HS-27A (cell line): ENCODE results near the gene MTG1.
"Not testable (repeated sequence)": the region's sequence is repeated elsewhere in the genome, so short reads cannot be mapped to it uniquely, and the experiment has no call there.

Experiments used
- DNase-seq: peaks from one replicate; pipeline ENCODE4 v3.0.0-alpha.2; 2012; ENCODE audit warnings: low read depth, missing footprints

Gene MTG1

GRCh38 chr10:133378251-133379096 is 15.5 kb upstream of the MTG1 start:
- DNase-seq = no peak

DNA sequence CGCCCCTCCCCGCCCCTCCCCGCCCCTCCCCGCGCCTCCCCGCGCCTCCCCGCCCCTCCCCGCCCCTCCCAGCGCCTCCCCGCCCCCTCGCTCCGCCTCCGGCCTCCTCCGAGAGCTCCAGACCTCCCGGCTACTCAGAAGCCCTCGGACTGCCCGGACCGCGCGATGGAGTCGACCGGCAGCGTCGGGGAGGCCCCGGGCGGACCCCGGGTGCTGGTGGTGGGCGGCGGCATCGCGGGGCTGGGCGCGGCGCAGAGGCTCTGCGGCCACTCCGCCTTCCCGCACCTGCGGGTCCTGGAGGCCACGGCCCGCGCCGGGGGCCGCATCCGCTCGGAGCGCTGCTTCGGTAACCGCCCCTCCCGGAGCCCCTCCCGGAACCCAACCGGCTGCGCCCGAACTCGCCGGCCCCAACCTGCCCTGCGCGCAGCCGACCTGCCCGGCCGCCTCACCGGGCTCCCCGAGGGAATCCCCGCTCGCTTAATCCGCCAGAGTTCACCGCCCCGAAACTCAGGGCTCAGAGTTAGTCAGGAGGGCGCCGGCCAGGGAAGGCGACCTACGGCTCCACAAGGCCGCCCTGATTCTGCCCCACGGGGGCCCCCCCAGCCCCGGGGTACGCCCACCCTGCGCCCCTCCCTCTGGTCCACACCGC is 14.7 kb upstream of the MTG1 start, which contains the start of gene PAOX:
TSS of gene PAOX (plus strand) at position 111 of the 649 bp plus-strand sequence. CDS start at position 166, 55 bp downstream.
- DNase-seq = no peak

GRCh38 chr10:133379801-133380666 is 13.9 kb upstream of the MTG1 start:
- no peak for DNase-seq

GRCh38 chr10:133381036-133381435 is 12.9 kb upstream of the MTG1 start:
- no peak for DNase-seq

- DNase-seq = no peak
Measured at GRCh38 chr10:133383551-133383950, 10.4 kb upstream of the MTG1 start.

DNA sequence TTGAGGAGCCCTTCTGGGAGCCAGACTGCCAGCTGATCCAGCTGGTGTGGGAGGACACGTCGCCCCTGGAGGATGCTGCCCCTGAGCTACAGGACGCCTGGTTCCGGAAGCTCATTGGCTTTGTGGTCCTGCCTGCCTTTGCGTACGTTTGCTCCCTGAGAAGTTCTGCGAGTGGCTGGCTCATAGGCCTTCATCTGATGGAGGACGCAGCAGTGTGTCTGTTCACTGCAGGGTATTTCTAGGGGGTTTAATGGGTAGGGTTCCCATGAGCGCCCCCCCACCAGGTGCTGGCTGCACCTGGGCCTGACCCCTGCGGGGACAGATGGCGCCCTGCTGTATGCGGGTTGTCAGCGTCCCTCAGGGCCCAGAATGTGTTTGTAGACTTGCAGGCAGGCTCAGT is 9.9 kb upstream of the MTG1 start:
- DNase-seq = no peak

DNA sequence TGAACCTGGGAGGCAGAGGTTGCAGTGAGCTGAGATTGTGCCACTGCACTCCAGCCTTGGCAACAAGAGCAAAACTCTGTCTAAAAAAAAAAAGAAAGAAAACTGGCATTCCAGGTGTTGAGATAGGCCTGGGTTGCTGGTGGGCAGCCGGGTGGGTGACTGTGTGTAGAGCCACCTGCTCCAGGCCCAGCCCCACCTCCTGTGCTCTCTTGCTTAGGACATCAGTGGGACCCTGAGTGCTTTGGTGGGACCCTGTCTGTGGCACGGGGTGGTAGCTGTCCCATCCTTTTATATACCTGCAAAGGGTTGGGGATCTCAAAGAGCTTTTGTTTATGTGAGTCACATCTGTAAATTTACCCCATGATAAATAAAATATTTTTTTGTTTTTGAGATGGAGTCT is 8.7 kb upstream of the MTG1 start:
- no peak for DNase-seq

- DNase-seq = not testable (repeated sequence)
Measured at GRCh38 chr10:133386951-133387350, 7.0 kb upstream of the MTG1 start.

- no peak for DNase-seq
Measured at GRCh38 chr10:133388236-133388972, 5.6 kb upstream of the MTG1 start.

DNA sequence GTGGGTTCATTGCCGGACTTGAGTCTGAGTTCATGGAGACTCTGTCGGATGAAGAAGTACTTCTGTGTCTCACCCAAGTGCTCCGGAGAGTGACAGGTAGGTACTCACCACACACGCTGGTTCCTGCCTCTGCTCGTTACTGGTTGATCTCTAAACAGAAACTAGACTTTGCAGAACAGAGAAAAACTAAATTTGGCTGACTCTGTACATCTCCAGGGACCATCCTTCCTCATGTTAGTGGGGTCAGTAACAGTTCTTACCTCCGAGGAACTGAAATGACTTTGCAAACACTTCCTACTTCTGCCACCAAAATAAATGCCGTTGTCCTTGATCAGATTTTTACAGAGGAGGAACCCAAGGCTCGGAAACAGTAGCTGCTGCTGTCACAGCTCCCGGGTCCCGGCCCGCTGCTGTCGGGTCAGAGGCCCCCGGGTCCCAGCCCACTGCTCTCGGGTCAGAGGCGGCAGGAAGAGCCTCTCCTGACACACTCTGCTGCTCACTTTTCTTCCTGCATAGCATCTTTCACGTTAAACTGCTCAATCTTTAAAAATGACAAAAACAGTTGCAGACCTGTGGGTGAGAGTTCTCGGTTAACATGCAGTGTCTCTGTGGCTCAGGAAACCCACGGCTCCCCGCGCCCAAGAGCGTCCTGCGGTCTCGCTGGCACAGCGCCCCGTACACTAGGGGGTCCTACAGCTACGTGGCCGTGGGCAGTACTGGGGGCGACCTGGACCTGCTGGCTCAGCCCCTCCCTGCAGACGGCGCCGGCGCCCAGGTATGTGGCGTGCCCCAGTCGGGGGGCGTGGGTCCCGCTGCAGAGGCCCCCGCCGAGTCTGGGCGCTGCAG is 4.8 kb upstream of the MTG1 start:
- no peak for DNase-seq

DNA sequence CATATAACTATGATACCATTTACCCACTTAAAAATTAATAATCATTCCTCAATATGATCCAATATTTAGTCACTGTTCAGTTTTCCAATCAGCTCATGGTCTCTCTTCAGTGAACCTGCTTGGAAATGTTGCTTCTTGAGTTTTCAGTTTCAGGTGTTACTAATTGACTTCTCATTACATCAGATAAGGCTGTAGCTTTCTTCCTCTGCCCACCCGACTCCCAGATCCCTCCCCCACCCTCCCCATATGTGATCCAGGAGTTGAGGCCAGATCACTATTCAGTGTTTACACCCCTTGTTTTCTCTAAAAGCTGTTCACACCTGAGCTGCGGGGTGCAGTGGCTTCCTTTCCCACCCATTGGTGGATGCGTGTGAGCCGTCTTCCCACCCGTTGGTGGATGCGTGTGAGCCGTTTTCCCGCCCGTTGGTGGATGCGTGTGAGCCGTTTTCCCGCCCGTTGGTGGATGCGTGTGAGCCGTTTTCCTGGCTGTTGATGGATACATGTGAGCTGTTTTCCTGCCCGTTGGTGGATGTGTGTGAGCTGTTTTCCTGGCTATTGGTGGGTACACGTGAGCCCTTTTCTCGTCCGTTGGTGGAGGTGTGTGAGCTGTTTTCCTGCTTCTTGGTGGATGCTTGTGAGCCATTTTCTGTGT is 3.2 kb upstream of the MTG1 start:
- no peak for DNase-seq

DNA sequence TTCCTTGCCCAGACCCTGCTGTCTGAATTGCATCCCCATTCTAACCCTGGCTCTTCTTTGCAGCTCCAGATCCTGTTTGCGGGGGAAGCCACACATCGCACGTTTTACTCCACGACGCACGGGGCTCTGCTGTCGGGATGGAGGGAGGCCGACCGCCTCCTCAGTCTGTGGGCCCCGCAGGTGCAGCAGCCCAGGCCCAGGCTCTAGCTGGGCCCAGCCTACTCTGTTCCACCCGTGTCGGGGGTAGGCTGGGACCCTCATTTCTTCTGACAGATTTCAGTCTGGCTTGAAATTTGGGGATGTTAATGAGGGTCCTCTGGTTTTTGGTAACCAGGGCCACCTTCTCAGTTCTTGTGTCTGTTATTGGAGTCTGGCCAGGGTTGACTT is 2.7 kb upstream of the MTG1 start:
- no peak for DNase-seq

DNA sequence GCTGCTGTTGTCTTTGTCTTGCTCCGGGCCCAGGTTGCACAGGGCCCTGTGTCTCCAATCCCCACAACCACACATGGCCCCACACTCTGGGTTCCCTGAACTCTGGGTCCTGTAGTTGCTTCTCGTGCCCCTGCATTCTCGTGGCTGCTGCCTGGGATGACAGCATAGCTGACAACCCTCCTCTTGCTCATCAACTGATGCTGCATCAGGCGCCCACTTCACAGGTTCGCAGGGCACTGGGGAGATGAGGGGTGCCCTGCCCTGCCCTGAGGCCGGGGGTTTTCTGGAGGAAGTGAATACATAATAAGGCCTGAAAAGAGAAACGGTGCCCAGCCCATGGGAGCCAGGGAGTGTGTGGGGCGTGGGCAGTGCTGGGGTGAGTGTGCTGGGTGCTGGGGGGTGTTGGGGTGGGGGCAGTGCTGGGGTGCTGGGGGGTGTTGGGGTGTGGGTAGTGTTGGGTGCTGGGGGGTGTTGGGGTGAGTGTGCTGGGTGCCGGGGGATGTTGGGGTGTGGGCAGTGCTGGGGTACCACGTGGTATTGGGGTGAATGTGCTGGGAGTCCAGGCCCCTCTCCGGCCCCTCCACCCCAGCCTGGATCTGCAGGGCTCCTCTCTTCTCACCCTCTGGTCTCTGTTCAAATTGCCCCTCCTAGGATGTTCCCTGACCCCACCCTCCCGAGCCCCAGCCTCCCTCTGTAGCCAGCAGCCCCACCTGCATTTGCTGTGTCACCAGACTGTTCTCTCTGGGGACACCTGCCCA is 2.0 kb upstream of the MTG1 start:
- no peak for DNase-seq

GRCh38 chr10:133393401-133394063 is 425 bp upstream of the MTG1 start:
- DNase-seq = no peak

DNA sequence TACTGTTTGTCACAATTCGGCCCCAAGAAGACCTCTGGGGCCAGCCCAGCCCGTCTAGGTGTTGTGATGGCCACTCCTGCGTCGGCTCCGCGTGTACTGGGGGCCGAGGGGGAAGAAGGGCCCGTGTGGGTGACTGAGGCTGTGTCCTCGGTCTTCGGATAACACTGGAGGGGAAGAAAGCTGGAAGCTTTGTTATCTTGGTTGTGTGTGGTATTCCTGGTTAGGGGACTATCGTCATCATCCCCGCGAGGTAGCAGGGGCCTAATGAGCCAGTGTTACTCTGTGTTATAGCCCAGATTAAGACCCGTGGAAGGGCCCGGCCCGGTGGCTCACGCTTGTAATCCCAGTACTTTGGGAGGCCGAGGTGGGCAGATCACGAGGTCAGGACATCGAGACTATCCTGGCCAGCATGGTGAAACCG is 854 bp downstream of the MTG1 start:
- no peak for DNase-seq

- no peak for DNase-seq
Measured at GRCh38 chr10:133396035-133396624, 2.2 kb downstream of the MTG1 start.

DNA sequence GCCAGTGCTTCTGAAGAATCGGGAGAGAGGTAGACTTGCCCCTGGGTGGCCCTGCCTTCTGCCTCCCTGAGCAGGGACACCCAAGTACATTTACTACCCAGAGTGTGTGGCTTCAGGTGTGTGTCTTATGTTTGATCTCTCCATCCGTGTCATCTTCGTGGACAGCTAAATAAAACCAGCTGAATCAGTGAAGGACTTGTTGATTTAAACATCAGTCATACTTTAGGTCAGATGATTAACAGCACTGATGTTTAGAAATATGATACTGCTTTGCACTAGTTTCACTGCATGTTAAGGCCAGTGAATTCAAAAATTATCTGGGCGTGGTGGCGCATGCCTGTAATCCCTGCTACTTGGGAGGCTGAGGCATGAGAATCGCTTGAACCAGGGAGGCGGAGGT is 4.0 kb downstream of the MTG1 start:
- no peak for DNase-seq

DNA sequence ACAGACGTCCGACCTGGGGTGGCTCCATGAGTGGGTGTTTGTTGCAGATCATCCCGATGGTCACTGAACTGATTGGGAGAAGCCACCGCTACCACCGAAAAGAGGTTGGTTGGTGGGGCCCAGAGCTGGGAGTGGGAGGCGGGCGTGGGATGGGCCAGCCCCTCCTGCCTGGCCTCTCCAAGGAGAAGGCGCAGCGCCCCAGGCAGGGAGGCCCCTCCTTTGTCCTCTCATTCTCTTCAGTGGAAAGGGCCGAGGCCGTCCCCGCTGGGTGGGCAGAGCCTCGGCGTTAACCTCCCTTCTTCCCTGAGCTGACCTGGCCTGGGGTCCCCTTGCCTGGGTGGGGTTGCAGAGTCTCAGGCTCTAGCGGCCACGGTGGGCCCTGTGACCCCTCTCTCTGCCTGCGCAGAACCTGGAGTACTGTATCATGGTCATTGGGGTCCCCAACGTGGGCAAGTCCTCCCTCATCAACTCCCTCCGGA is 5.2 kb downstream of the MTG1 start:
- DNase-seq = no peak
